Activated T-cell treated with anti-CD3 and anti-CD28 coated beads for 4 hours (primary cell): ENCODE data around the gene CHSY1.
A peak's percentile ranks its signal among the peaks of the same experiment; 100 is the strongest.

Source experiments
- DNase-seq: peaks from one replicate; pipeline ENCODE4 v3.0.0-alpha.2; 2020

CHSY1 gene

GRCh38 chr15:101267320-101268104, 15.7 kb upstream of the CHSY1 start:
- no peak for DNase-seq

- no peak for DNase-seq
Observed at GRCh38 chr15:101266787-101267186, 14.9 kb upstream of the CHSY1 start.

GRCh38 chr15:101266034-101266433, 14.2 kb upstream of the CHSY1 start:
- no peak for DNase-seq

- DNase-seq = no peak
Observed at GRCh38 chr15:101264911-101265641, 13.2 kb upstream of the CHSY1 start.

- DNase-seq = no peak
Observed at GRCh38 chr15:101264011-101264410, 12.2 kb upstream of the CHSY1 start.

- no peak for DNase-seq
Observed at GRCh38 chr15:101262551-101262950, 10.7 kb upstream of the CHSY1 start.

- peak; percentile 47 for DNase-seq
Observed at GRCh38 chr15:101258238-101259144, 6.6 kb upstream of the CHSY1 start.

GRCh38 chr15:101256757-101257156, 4.9 kb upstream of the CHSY1 start:
- DNase-seq = no peak

GRCh38 chr15:101255615-101256241, 3.9 kb upstream of the CHSY1 start:
- no peak for DNase-seq

GRCh38 chr15:101255051-101255395, 3.2 kb upstream of the CHSY1 start:
- DNase-seq = no peak

GRCh38 chr15:101254157-101255050, 2.6 kb upstream of the CHSY1 start:
- no peak for DNase-seq

- no peak for DNase-seq
Observed at GRCh38 chr15:101252836-101253235, 988 bp upstream of the CHSY1 start.

GRCh38 chr15:101250873-101251829, 697 bp downstream of the CHSY1 start:
- peak; percentile 28 for DNase-seq

- DNase-seq = no peak
Observed at GRCh38 chr15:101250341-101250831, 1.5 kb downstream of the CHSY1 start.

- DNase-seq = no peak
Observed at GRCh38 chr15:101248274-101248673, 3.6 kb downstream of the CHSY1 start.

GRCh38 chr15:101246824-101247745, 4.8 kb downstream of the CHSY1 start:
- DNase-seq = no peak

GRCh38 chr15:101246391-101246790, 5.5 kb downstream of the CHSY1 start:
- DNase-seq = no peak

- no peak for DNase-seq
Observed at GRCh38 chr15:101244889-101245668, 6.8 kb downstream of the CHSY1 start.
